HEK293 (cell line): ENCODE data around the gene MAPRE3.
"Not testable (repeated sequence)": the region's sequence is repeated elsewhere in the genome, so short reads cannot be mapped to it uniquely, and the experiment has no call there.

Source experiments
- CTCF ChIP-seq: fragments of 450-650 bp; formaldehyde crosslinking; IDR thresholded peaks from 2 replicates; pipeline ENCODE4 v1.5.1; 2016; ENCODE audit warnings: missing biosample characterization, missing genetic modification characterization
- HOXA7 ChIP-seq: sonication (generic); formaldehyde crosslinking; IDR thresholded peaks from 2 replicates; pipeline ENCODE4 v1.8.1; 2022; ENCODE audit warnings: missing genetic modification reagents, borderline replicate concordance
- REPIN1 ChIP-seq: fragments of 450-650 bp; formaldehyde crosslinking; IDR thresholded peaks from 2 replicates; pipeline ENCODE4 v1.5.1; 2017; ENCODE audit warnings: missing biosample characterization, missing genetic modification characterization, low read depth
- TCF7L2 ChIP-seq: IDR thresholded peaks from 2 replicates; pipeline ENCODE4 v1.6.1; 2011; ENCODE audit warnings: low read depth, mild to moderate bottlenecking, inconsistent platforms, low read length, moderate library complexity, borderline replicate concordance
- YY1 ChIP-seq: fragments of 450-650 bp; formaldehyde crosslinking; IDR thresholded peaks from 2 replicates; pipeline ENCODE4 v1.5.1; 2018; ENCODE audit warnings: missing biosample characterization, missing genetic modification characterization
- YY2 ChIP-seq: fragments of 450-650 bp; formaldehyde crosslinking; IDR thresholded peaks from 2 replicates; pipeline ENCODE4 v1.5.1; 2016; ENCODE audit warnings: missing biosample characterization, missing genetic modification characterization
- ZBTB8A ChIP-seq: fragments of 450-650 bp; formaldehyde crosslinking; IDR thresholded peaks from 2 replicates; pipeline ENCODE4 v1.5.1; 2016; ENCODE audit warnings: missing biosample characterization, missing genetic modification characterization
- ZNF324 ChIP-seq: fragments of 450-650 bp; formaldehyde crosslinking; IDR thresholded peaks from 2 replicates; pipeline ENCODE4 v1.5.1; 2016; ENCODE audit warnings: missing biosample characterization, missing genetic modification characterization
- ZNF335 ChIP-seq: fragments of 450-650 bp; formaldehyde crosslinking; conservative IDR thresholded peaks from 2 replicates; pipeline ENCODE4 v1.5.1; 2016; ENCODE audit warnings: missing biosample characterization, missing genetic modification characterization
- ZNF518A ChIP-seq: fragments of 450-650 bp; formaldehyde crosslinking; conservative IDR thresholded peaks from 2 replicates; pipeline ENCODE4 v1.5.1; 2016; ENCODE audit warnings: low read depth, missing biosample characterization, missing genetic modification characterization
- ZNF701 ChIP-seq: fragments of 450-650 bp; formaldehyde crosslinking; IDR thresholded peaks from 2 replicates; pipeline ENCODE4 v1.5.1; 2016; ENCODE audit warnings: missing biosample characterization, missing genetic modification characterization

- not testable (repeated sequence) for TF ChIP-seq HOXA7 (CRISPR knock-in tag); ZNF335 (tag by site-specific recombination); TCF7L2; ZNF701 (tag by site-specific recombination); YY1 (tag by site-specific recombination); ZNF324 (tag by site-specific recombination); REPIN1; ZBTB8A (tag by site-specific recombination); YY2 (tag by site-specific recombination); ZNF518A; CTCF (tag by site-specific recombination)
Observed at GRCh38 chr2:26923189-26923466, 47.3 kb upstream of the MAPRE3 start.
